K562 (cell line): Measurements from ENCODE around the gene IRAK2. TPM values are rescaled to one million over a fixed set of nuclear protein-coding genes. Genes with fewer than 3 reads are reported as not detected.
A peak's percentile ranks its signal among the peaks of the same experiment; 100 is the strongest.

Source experiments
- ADNP ChIP-seq: fragments of 200-800 bp; sonication (Bioruptor generic); IDR thresholded peaks from 2 replicates; pipeline ENCODE4 v1.6.1; 2016; ENCODE audit warnings: missing genetic modification characterization, missing compliant biosample characterization
- ARHGAP35 ChIP-seq: fragments of 450-650 bp; IDR thresholded peaks from 2 replicates; pipeline ENCODE4 v1.6.1; 2018; ENCODE audit not compliant: partially characterized antibody
- ATF1 ChIP-seq, 2 experiments: fragments of 450-650 bp in 1 of 2; IDR thresholded peaks; 2 replicates each; pipeline ENCODE4 v1.6.1; 2016; ENCODE audit warnings: missing compliant biosample characterization in 1 of 2, missing genetic modification characterization in 1 of 2
- ATF7 ChIP-seq: fragments of 450-650 bp; IDR thresholded peaks from 2 replicates; pipeline ENCODE4 v1.7.1; 2014; ENCODE audit warnings: mild to moderate bottlenecking, moderate library complexity
- CAMTA2 ChIP-seq: fragments of 250-450 bp; sonication (Bioruptor Pico); conservative IDR thresholded peaks from 2 replicates; pipeline ENCODE4 v1.5.1; 2022
- CBX1 ChIP-seq: sonication (generic); IDR thresholded peaks from 2 replicates; pipeline ENCODE4 v1.6.1; 2016; ENCODE audit warnings: antibody characterized with exemption, low read depth, mild to moderate bottlenecking
- CC2D1A ChIP-seq: fragments of 450-650 bp; IDR thresholded peaks from 2 replicates; pipeline ENCODE4 v1.6.1; 2017; ENCODE audit warnings: mild to moderate bottlenecking
- CTBP1 ChIP-seq: fragments of 450-650 bp; IDR thresholded peaks from 2 replicates; pipeline ENCODE4 v1.6.1; 2016; ENCODE audit warnings: borderline replicate concordance
- GABPB2 ChIP-seq: fragments of 250-450 bp; sonication (Bioruptor Pico); conservative IDR thresholded peaks from 2 replicates; pipeline ENCODE4 v1.5.1; 2021; ENCODE audit warnings: mild to moderate bottlenecking
- GMEB1 ChIP-seq: fragments of 250-450 bp; sonication (Bioruptor Pico); IDR thresholded peaks from 2 replicates; pipeline ENCODE4 v1.4.0; 2020; ENCODE audit warnings: mild to moderate bottlenecking
- HMG20A ChIP-seq: fragments of 450-650 bp; formaldehyde crosslinking; conservative IDR thresholded peaks from 2 replicates; pipeline ENCODE4 v1.4.0; 2020; ENCODE audit warnings: mild to moderate bottlenecking, mixed read lengths
- JUND ChIP-seq, 2 experiments: IDR thresholded peaks; 2 replicates in 1 of 2; 3 replicates in 1 of 2; pipeline ENCODE4 v1.6.1; 2011; ENCODE audit warnings: borderline replicate concordance in 2 of 2, low read depth in 2 of 2, low read length in 2 of 2, improper control_type of control experiment in 1 of 2, missing biosample characterization in 1 of 2, missing genetic modification characterization in 1 of 2, missing genetic modification reagents in 1 of 2
- KLF10 ChIP-seq: fragments of 250-450 bp; sonication (Bioruptor Pico); IDR thresholded peaks from 2 replicates; pipeline ENCODE4 v1.6.1; 2021; ENCODE audit warnings: matching md5 sums
- MAX ChIP-seq: sonication (generic); formaldehyde crosslinking; IDR thresholded peaks from 2 replicates; pipeline ENCODE4 v1.9.0; 2022; ENCODE audit warnings: mild to moderate bottlenecking, missing genetic modification reagents
- MCM2 ChIP-seq: fragments of 450-650 bp; IDR thresholded peaks from 2 replicates; pipeline ENCODE4 v1.6.1; 2017; ENCODE audit warnings: low read depth, mild to moderate bottlenecking
- MXI1 ChIP-seq: IDR thresholded peaks from 2 replicates; pipeline ENCODE4 v1.6.1; 2011; ENCODE audit warnings: low read depth, mild to moderate bottlenecking, improper control_type of control experiment, low read length
- NUFIP1 ChIP-seq: fragments of 450-650 bp; IDR thresholded peaks from 2 replicates; pipeline ENCODE4 v1.6.1; 2018; ENCODE audit not compliant: partially characterized antibody
- PML ChIP-seq: IDR thresholded peaks from 2 replicates; pipeline ENCODE4 v1.6.1; 2012; ENCODE audit warnings: low read length, inconsistent platforms
- POU5F1 ChIP-seq: fragments of 150-350 bp; IDR thresholded peaks from 2 replicates; pipeline ENCODE4 v1.6.1; 2014; ENCODE audit warnings: borderline replicate concordance, low read length, low read depth, mild to moderate bottlenecking; ENCODE audit not compliant: partially characterized antibody
- RBBP5 ChIP-seq: fragments of 200-600 bp; sonication (generic); IDR thresholded peaks from 2 replicates; pipeline ENCODE4 v1.6.1; 2012; ENCODE audit warnings: borderline replicate concordance, mild to moderate bottlenecking, low read length, control low read depth, inconsistent platforms; ENCODE audit not compliant: insufficient read depth, poor library complexity, severe bottlenecking
- RBM17 ChIP-seq: fragments of 200-400 bp; formaldehyde crosslinking; IDR thresholded peaks from 2 replicates; pipeline ENCODE4 v1.6.1; 2017; ENCODE audit warnings: low read depth, mild to moderate bottlenecking, low read length, borderline replicate concordance
- RUNX1 ChIP-seq: sonication (generic); IDR thresholded peaks from 2 replicates; pipeline ENCODE4 v1.6.1; 2016; ENCODE audit warnings: antibody characterized with exemption, low read depth
- STAG1 ChIP-seq: sonication (generic); formaldehyde crosslinking; IDR thresholded peaks from 2 replicates; pipeline ENCODE4 v1.5.0; 2020; ENCODE audit warnings: missing genetic modification reagents, borderline replicate concordance
- TAF15 ChIP-seq: fragments of 200-400 bp; formaldehyde crosslinking; IDR thresholded peaks from 2 replicates; pipeline ENCODE4 v1.6.1; 2017; ENCODE audit warnings: mild to moderate bottlenecking, low read depth, low read length, moderate library complexity
- TCF7 ChIP-seq: sonication (generic); IDR thresholded peaks from 2 replicates; pipeline ENCODE4 v1.6.1; 2016; ENCODE audit warnings: antibody characterized with exemption, borderline replicate concordance
- VEZF1 ChIP-seq: fragments of 200-800 bp; sonication (Bioruptor generic); IDR thresholded peaks from 2 replicates; pipeline ENCODE4 v1.6.1; 2017; ENCODE audit warnings: missing genetic modification characterization, missing compliant biosample characterization
- ZNF140 ChIP-seq: fragments of 250-450 bp; sonication (Bioruptor Pico); IDR thresholded peaks from 2 replicates; pipeline ENCODE4 v1.8.0; 2021; ENCODE audit warnings: moderate library complexity, mild to moderate bottlenecking, inconsistent platforms
- ZNF830 ChIP-seq: fragments of 250-450 bp; sonication (Bioruptor Pico); IDR thresholded peaks from 2 replicates; pipeline ENCODE4 v1.5.0; 2021; ENCODE audit warnings: mild to moderate bottlenecking
- polyA plus RNA-seq, 8 experiments: library from polyadenylated mRNA; depleted of rRNA in 4 of 8; stranded (reverse) in 5 of 8; unstranded in 3 of 8; fragments of >200 nt; fragmentation: Nextera tagmentation in 2 of 8; fragmentation: Illumina TruSeq in 1 of 8; extraction: Ambion mirVana in 2 of 8; extraction: Trizol in 1 of 8; gene quantifications; 2 replicates each; pipeline versions ENCODE4 v1.2.1 to v1.2.3, GENCODE V29; 2011 to 2014; ENCODE audit warnings: inconsistent platforms in 1 of 8, missing spikeins in 1 of 8
- total RNA-seq, 7 experiments: library from RNA; depleted of rRNA in 6 of 7; stranded (reverse); fragments of >200 nt in 6 of 7; fragmentation: Illumina TruSeq in 2 of 7; extraction: Trizol in 2 of 7; gene quantifications; 2 replicates each; pipeline versions ENCODE4 v1.2.1 to v1.2.3, GENCODE V29; 2011 to 2021; ENCODE audit warnings: low replicate concordance in 1 of 7

IRAK2 gene
- total and polyA plus RNA-seq, 9 of the 15 experiments (the other 6 are each of a cell fraction or from before 2014, with no cell fraction given): 0.42 to 4.4 (median 2.7) TPM

GRCh38 chr3:10173926-10174435, 9.3 kb downstream of the IRAK2 start (continued):
- TF ChIP-seq GABPB2 (CRISPR knock-in tag) (no peak), CC2D1A (no peak), RBM17 (no peak), POU5F1 (no peak), RUNX1 (no peak), MAX (CRISPR knock-in tag) (0 out of 2 replicates have a peak, but pooled peaks have one; percentile 40), RBBP5 (no peak), GMEB1 (CRISPR knock-in tag) (no peak), ARHGAP35 (no peak), ATF7 (peak; percentile 96), MXI1 (no peak), PML (no peak), ADNP (tag) (no peak), JUND (IDR thresholded peaks at IDR 0.05; ENCODE audit: borderline replicate concordance, low read depth, low read length) (peak; percentile 77), JUND (tag; IDR thresholded peaks at IDR 0.05; ENCODE audit: borderline replicate concordance, low read depth, low read length) (peak; percentile 74; the same call in 1 of the 3 replicates), KLF10 (CRISPR knock-in tag) (no peak), CAMTA2 (CRISPR knock-in tag) (no peak), CTBP1 (peak; percentile 26), HMG20A (CRISPR knock-in tag) (no peak), ZNF140 (CRISPR knock-in tag) (no peak), MCM2 (no peak), ATF1 (CRISPR knock-in tag; IDR thresholded peaks at IDR 0.05) (no peak), ATF1 (tag; IDR thresholded peaks at IDR 0.05) (0 out of 2 replicates have a peak, but pooled peaks have one; percentile 15), CBX1 (no peak), ZNF830 (CRISPR knock-in tag) (no peak), TAF15 (no peak), NUFIP1 (no peak), STAG1 (CRISPR knock-in tag) (no peak), VEZF1 (CRISPR knock-in tag) (peak; percentile 38; the same call in 1 of the 2 replicates), TCF7 (no peak)
